ENCODE measurements around the gene RHOT2. TPM values are rescaled to one million over a fixed set of nuclear protein-coding genes. Genes with fewer than 3 reads are reported as not detected.

Gene RHOT2
- total and polyA plus RNA-seq, 9 of the 15 experiments (the other 6 are each of a cell fraction or from before 2014, with no cell fraction given), result 5.0 to 373 (median 112) TPM

DNA sequence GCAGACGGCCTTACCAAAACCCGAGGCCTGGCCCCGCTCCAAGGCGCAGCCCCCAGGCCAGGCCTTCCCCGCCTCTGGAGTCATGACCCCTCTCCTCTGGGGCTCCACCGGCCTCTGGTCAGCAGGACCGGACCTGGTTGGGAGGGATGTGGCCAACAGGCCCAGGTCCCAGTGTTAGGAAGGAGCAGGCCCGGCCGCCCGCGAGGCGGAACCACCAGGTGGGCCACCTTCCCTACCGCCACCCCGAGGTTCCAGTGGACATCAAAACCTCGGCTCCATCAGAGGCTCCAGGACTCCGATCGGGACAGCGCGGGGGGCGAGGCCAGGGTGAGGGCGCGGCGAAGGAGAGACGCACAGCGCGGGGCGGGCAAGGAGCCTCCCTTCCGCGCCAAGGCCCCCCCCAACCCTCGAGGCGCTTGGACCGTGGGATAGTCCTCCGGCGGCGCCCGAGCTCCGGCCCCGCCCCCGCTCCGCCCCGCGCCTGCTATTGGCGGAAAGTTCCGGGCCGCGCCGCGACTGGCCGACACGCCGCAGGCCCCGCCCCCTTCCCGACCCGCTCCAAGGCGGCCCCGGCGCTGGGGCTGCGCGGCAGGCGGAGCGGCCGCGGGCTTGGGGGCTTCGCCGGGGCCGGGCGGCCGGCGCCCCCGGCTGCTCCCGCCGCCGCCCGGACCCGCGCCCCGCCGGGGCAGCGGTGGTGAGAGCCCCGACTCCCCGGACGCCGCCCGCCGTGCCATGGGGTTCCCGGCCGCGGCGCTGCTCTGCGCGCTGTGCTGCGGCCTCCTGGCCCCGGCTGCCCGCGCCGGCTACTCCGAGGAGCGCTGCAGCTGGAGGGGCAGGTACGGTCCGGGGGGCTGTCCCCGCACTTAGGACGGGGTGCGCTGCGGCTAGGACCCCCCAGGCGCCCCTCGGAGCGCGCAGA is 46.9 kb downstream of the RHOT2 start, which contains the start of gene METRN:
TSS of gene METRN (plus strand) at position 561 of the 919 bp plus-strand sequence. CDS start at position 733, 172 bp downstream.
- intact Hi-C loops (cut with micrococcal nuclease), result loop anchor here (2.0 to 5.0 kb wide), 2 partner anchors 14 to 92 kb away; no protein-coding TSS in a partner anchor
- TF ChIP-seq MTA3 (IDR thresholded peaks at IDR 0.05; ENCODE audit: borderline replicate concordance), result 0 out of 2 replicates have a peak, but pooled peaks have one; percentile 15
- TF ChIP-seq, protein P1, sequence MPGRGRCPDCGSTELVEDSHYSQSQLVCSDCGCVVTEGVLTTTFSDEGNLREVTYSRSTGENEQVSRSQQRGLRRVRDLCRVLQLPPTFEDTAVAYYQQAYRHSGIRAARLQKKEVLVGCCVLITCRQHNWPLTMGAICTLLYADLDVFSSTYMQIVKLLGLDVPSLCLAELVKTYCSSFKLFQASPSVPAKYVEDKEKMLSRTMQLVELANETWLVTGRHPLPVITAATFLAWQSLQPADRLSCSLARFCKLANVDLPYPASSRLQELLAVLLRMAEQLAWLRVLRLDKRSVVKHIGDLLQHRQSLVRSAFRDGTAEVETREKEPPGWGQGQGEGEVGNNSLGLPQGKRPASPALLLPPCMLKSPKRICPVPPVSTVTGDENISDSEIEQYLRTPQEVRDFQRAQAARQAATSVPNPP (IDR thresholded peaks at IDR 0.05; ENCODE audit: borderline replicate concordance, insufficient read depth, insufficient read length), result no peak
- TF ChIP-seq ZKSCAN3 (CRISPR knock-in tag; IDR thresholded peaks at IDR 0.05), result no peak
- TF ChIP-seq ZFP36 (IDR thresholded peaks at IDR 0.05; ENCODE audit: low read depth, low read length, partially characterized antibody), result no peak
- TF ChIP-seq FOS (IDR thresholded peaks at IDR 0.05; ENCODE audit: extremely low read depth, insufficient read length), result peak; percentile 64
- TF ChIP-seq, protein P2, sequence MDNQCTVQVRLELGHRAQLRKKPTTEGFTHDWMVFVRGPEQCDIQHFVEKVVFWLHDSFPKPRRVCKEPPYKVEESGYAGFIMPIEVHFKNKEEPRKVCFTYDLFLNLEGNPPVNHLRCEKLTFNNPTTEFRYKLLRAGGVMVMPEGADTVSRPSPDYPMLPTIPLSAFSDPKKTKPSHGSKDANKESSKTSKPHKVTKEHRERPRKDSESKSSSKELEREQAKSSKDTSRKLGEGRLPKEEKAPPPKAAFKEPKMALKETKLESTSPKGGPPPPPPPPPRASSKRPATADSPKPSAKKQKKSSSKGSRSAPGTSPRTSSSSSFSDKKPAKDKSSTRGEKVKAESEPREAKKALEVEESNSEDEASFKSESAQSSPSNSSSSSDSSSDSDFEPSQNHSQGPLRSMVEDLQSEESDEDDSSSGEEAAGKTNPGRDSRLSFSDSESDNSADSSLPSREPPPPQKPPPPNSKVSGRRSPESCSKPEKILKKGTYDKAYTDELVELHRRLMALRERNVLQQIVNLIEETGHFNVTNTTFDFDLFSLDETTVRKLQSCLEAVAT (IDR thresholded peaks at IDR 0.05), result no peak
- TF ChIP-seq KLF16 (IDR thresholded peaks at IDR 0.05), result no peak
- TF ChIP-seq, protein P3, sequence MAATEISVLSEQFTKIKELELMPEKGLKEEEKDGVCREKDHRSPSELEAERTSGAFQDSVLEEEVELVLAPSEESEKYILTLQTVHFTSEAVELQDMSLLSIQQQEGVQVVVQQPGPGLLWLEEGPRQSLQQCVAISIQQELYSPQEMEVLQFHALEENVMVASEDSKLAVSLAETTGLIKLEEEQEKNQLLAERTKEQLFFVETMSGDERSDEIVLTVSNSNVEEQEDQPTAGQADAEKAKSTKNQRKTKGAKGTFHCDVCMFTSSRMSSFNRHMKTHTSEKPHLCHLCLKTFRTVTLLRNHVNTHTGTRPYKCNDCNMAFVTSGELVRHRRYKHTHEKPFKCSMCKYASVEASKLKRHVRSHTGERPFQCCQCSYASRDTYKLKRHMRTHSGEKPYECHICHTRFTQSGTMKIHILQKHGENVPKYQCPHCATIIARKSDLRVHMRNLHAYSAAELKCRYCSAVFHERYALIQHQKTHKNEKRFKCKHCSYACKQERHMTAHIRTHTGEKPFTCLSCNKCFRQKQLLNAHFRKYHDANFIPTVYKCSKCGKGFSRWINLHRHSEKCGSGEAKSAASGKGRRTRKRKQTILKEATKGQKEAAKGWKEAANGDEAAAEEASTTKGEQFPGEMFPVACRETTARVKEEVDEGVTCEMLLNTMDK (IDR thresholded peaks at IDR 0.05; ENCODE audit: borderline replicate concordance, insufficient read depth, low read depth, low read length, poor library complexity, severe bottlenecking), result no peak
- peak; percentile 73 for TF ChIP-seq L3MBTL2 (IDR thresholded peaks at IDR 0.05)
- no peak for TF ChIP-seq PML (IDR thresholded peaks at IDR 0.05; ENCODE audit: low read length)
- TF ChIP-seq MAFK (IDR thresholded peaks at IDR 0.05; ENCODE audit: low read length), result no peak
- no peak for TF ChIP-seq PHF21A (IDR thresholded peaks at IDR 0.05; ENCODE audit: borderline replicate concordance, low read depth)
- TF ChIP-seq CCNT2 (IDR thresholded peaks at IDR 0.05; ENCODE audit: borderline replicate concordance, extremely low read depth, insufficient read length, low read depth, low read length), result peak; percentile 78
- TF ChIP-seq CREM (IDR thresholded peaks at IDR 0.05; ENCODE audit: low read depth), result 0 out of 2 replicates have a peak, but pooled peaks have one; percentile 6

More for the DNA sequence above, 46.9 kb downstream of the RHOT2 start, which contains the start of gene METRN:
- peak; percentile 60 for FAIRE-seq
- H3K4me1 ChIP-seq (replicated peaks in 1 of 2; ENCODE audit: control insufficient read depth in 2 of 2, insufficient read depth in 2 of 2, low read length in 2 of 2), result peaks cover 12 to 85% of the 10 kb centered on the region in 2 experiments; a peak in 4 of 5 replicates
- WGBS (ENCODE audit: insufficient coverage, low coverage, missing lambda C conversion rate), result 7% methylated on average over 88 of the region's 108 CpGs
- no peaks in the 10 kb centered on the region for H3K9me3 ChIP-seq (replicated peaks; ENCODE audit: control insufficient read depth, insufficient read depth, low read depth, low read length)
- CTCF ChIA-PET (ENCODE audit: low intra/inter-chr PET ratio), result interaction anchor here (0.9 to 1.3 kb wide), 2 partner anchors 26 to 71 kb away, joined by 3 to 9 read pairs; partner anchors contain the start of gene CIAO3
- H3K79me2 ChIP-seq (ENCODE audit: control insufficient read depth, insufficient read depth, low read length), result peaks cover 20% of the 10 kb centered on the region
- ATAC-seq, result peak; percentile 84
- peak within 1 kb of the TSS; percentile 42 to 92; a peak in 3 of 4 replicates for H3K9ac ChIP-seq (ENCODE audit: insufficient read depth in 1 of 2, low read depth in 2 of 2, low read length in 2 of 2)
- BruUV-seq (replicated peaks), result no TSS peak
- H3K36me3 ChIP-seq (ENCODE audit: control insufficient read depth, insufficient read depth, low read length), result peaks cover 19% of the 10 kb centered on the region; the same call in 2 of the 3 replicates
- peak; percentile 87 to 95 (median 91) for DNase-seq (ENCODE audit: extremely low read depth in 1 of 4, low spot score in 3 of 4)
- peaks cover 7% of the 10 kb centered on the region; the same call in 1 of the 2 replicates for H4K20me1 ChIP-seq (replicated peaks; ENCODE audit: control insufficient read depth, insufficient read depth, low read length)
- H3K4me3 ChIP-seq, result peak within 1 kb of the TSS; percentile 68
- H3K4me2 ChIP-seq (ENCODE audit: insufficient read depth, low read length), result peak within 1 kb of the TSS; percentile 77
- H3K27me3 ChIP-seq (ENCODE audit: control insufficient read depth in 2 of 2, insufficient read depth in 2 of 2, low read length in 2 of 2), result no peaks in the 10 kb centered on the region
- peaks cover 3% of the 10 kb centered on the region for H3K9me1 ChIP-seq (ENCODE audit: control insufficient read depth, insufficient read depth, low read length)
- H2AFZ ChIP-seq (ENCODE audit: low read depth, low read length), result peak within 1 kb of the TSS; percentile 75
- POLR2A ChIA-PET, result interaction anchor here (0.6 to 1.7 kb wide), 8 partner anchors 11 to 345 kb away, joined by 3 to 5 read pairs (median 4); partner anchors contain the start of genes CCDC78 and WDR24
- peak within 1 kb of the TSS; percentile 35; the same call in 2 of the 3 replicates for H3K27ac ChIP-seq (ENCODE audit: extremely low read depth, low read depth, low read length)
- in situ Hi-C loops (cut with MboI), result loop anchor here (5.0 to 10.0 kb wide), 2 partner anchors 72 to 340 kb away; partner anchors contain the start of genes CHTF18 and RPUSD1

All from K562 (cell line).